HepG2 (cell line): ENCODE measurements around the gene MYADML2. TPM values are rescaled to one million over a fixed set of nuclear protein-coding genes. Genes with fewer than 3 reads are reported as not detected.
A peak's percentile ranks its signal among the peaks of the same experiment; 100 is the strongest.

Experiments used
- CAMTA2 ChIP-seq: sonication (generic); formaldehyde crosslinking; IDR thresholded peaks from 2 replicates; pipeline ENCODE4 v1.4.0; 2020; ENCODE audit warnings: mild to moderate bottlenecking, missing genetic modification reagents, borderline replicate concordance
- ELF4 ChIP-seq: sonication (generic); formaldehyde crosslinking; IDR thresholded peaks from 2 replicates; pipeline ENCODE4 v1.5.0; 2020; ENCODE audit warnings: missing genetic modification reagents, mild to moderate bottlenecking, moderate library complexity, borderline replicate concordance
- HOXA9 ChIP-seq: sonication (generic); formaldehyde crosslinking; IDR thresholded peaks from 2 replicates; pipeline ENCODE4 v1.8.1; 2022; ENCODE audit warnings: missing genetic modification reagents, mild to moderate bottlenecking, moderate library complexity, borderline replicate concordance
- MED13 ChIP-seq: sonication (generic); formaldehyde crosslinking; IDR thresholded peaks from 2 replicates; pipeline ENCODE4 v1.5.0; 2020; ENCODE audit warnings: missing genetic modification reagents
- NCOA1 ChIP-seq: sonication (generic); formaldehyde crosslinking; IDR thresholded peaks from 2 replicates; pipeline ENCODE4 v1.9.0; 2021; ENCODE audit warnings: missing genetic modification reagents
- NCOA5 ChIP-seq: sonication (generic); formaldehyde crosslinking; IDR thresholded peaks from 2 replicates; pipeline ENCODE4 v1.4.0; 2020; ENCODE audit warnings: missing genetic modification reagents
- NFYC ChIP-seq: IDR thresholded peaks from 2 replicates; pipeline ENCODE4 v1.6.1; 2016; ENCODE audit warnings: missing genetic modification reagents, missing compliant biosample characterization
- PRDM15 ChIP-seq: sonication (generic); formaldehyde crosslinking; IDR thresholded peaks from 2 replicates; pipeline ENCODE4 v1.4.0; 2020; ENCODE audit warnings: missing genetic modification reagents
- RARG ChIP-seq: sonication (generic); formaldehyde crosslinking; IDR thresholded peaks from 2 replicates; pipeline ENCODE4 v1.4.0; 2020; ENCODE audit warnings: low read depth, mild to moderate bottlenecking, missing genetic modification reagents
- SMAD9 ChIP-seq: sonication (generic); formaldehyde crosslinking; IDR thresholded peaks from 2 replicates; pipeline ENCODE4 v1.5.1; 2020; ENCODE audit warnings: mild to moderate bottlenecking, missing genetic modification reagents
- TAF1 ChIP-seq: sonication (generic); formaldehyde crosslinking; IDR thresholded peaks from 2 replicates; pipeline ENCODE4 v1.4.0; 2020; ENCODE audit warnings: missing genetic modification reagents
- TOPORS ChIP-seq: sonication (generic); formaldehyde crosslinking; IDR thresholded peaks from 2 replicates; pipeline ENCODE4 v1.8.0; 2023; ENCODE audit warnings: mild to moderate bottlenecking, missing genetic modification reagents
- ZBTB10 ChIP-seq: sonication (generic); formaldehyde crosslinking; IDR thresholded peaks from 2 replicates; pipeline ENCODE4 v1.4.0; 2020; ENCODE audit warnings: missing genetic modification reagents, borderline replicate concordance
- ZBTB20 ChIP-seq: sonication (generic); formaldehyde crosslinking; IDR thresholded peaks from 2 replicates; pipeline ENCODE4 v1.8.1; 2023; ENCODE audit warnings: missing genetic modification reagents, low read depth, mild to moderate bottlenecking, borderline replicate concordance
- ZFP36 ChIP-seq: fragments of 150-350 bp; IDR thresholded peaks from 2 replicates; pipeline ENCODE4 v1.6.1; 2018; ENCODE audit warnings: borderline replicate concordance, low read length, low read depth; ENCODE audit not compliant: partially characterized antibody
- ZNF296 ChIP-seq: sonication (generic); formaldehyde crosslinking; conservative IDR thresholded peaks from 2 replicates; pipeline ENCODE4 v1.5.0; 2020; ENCODE audit warnings: mild to moderate bottlenecking, missing genetic modification reagents
- ZNF432 ChIP-seq: sonication (generic); formaldehyde crosslinking; IDR thresholded peaks from 2 replicates; pipeline ENCODE4 v1.5.0; 2020; ENCODE audit warnings: missing genetic modification reagents, mild to moderate bottlenecking, borderline replicate concordance
- ZNF503 ChIP-seq: sonication (generic); formaldehyde crosslinking; IDR thresholded peaks from 2 replicates; pipeline ENCODE4 v1.4.0; 2020; ENCODE audit warnings: missing genetic modification reagents
- ZNF576 ChIP-seq: sonication (generic); formaldehyde crosslinking; IDR thresholded peaks from 2 replicates; pipeline ENCODE4 v1.4.0; 2020; ENCODE audit warnings: mild to moderate bottlenecking, missing genetic modification reagents
- ZNF839 ChIP-seq: sonication (generic); formaldehyde crosslinking; IDR thresholded peaks from 2 replicates; pipeline ENCODE4 v1.4.0; 2020; ENCODE audit warnings: missing genetic modification reagents, mild to moderate bottlenecking, borderline replicate concordance
- polyA plus RNA-seq, 8 experiments: library from polyadenylated mRNA; depleted of rRNA in 3 of 8; stranded (reverse) in 7 of 8; unstranded in 1 of 8; fragments of >200 nt; fragmentation: Illumina TruSeq in 4 of 8; extraction: Trizol in 4 of 8; gene quantifications; 2 replicates each; pipeline versions ENCODE4 v1.2.1 to v1.2.3, GENCODE V29; 2011 to 2016; ENCODE audit warnings: low read depth in 4 of 8, missing spikeins in 1 of 8, mixed read lengths in 1 of 8; ENCODE audit not compliant: insufficient read depth in 1 of 8
- total RNA-seq, 5 experiments: library from RNA; depleted of rRNA; stranded (reverse); fragments of >200 nt; fragmentation: Illumina TruSeq; extraction: Trizol; gene quantifications; 2 replicates each; pipeline ENCODE4 v1.2.3, GENCODE V29; 2016; ENCODE audit warnings: low read depth in 1 of 5

Gene MYADML2
- total and polyA plus RNA-seq, 2 of the 13 experiments (the other 11 are each of a cell fraction or from before 2014, with no cell fraction given): not detected

- TF ChIP-seq ZNF576 (CRISPR knock-in tag) (peak; percentile 89), TOPORS (CRISPR knock-in tag) (peak; percentile 84; the same call in 1 of the 2 replicates), ZBTB10 (peak; percentile 83), ZFP36 (no peak), HOXA9 (CRISPR knock-in tag) (peak; percentile 85; the same call in 1 of the 2 replicates), ZNF296 (CRISPR knock-in tag) (peak; percentile 99), ELF4 (CRISPR knock-in tag) (no peak), TAF1 (CRISPR knock-in tag) (peak; percentile 90; the same call in 1 of the 2 replicates), RARG (CRISPR knock-in tag) (no peak; the same call in 1 of the 2 replicates), NFYC (CRISPR knock-in tag) (peak; percentile 53), ZNF503 (CRISPR knock-in tag) (peak; percentile 88), NCOA1 (CRISPR knock-in tag) (no peak), ZNF839 (CRISPR knock-in tag) (no peak; the same call in 1 of the 2 replicates), ZNF432 (CRISPR knock-in tag) (no peak), CAMTA2 (CRISPR knock-in tag) (no peak), MED13 (CRISPR knock-in tag) (peak; percentile 87; the same call in 1 of the 2 replicates), PRDM15 (CRISPR knock-in tag) (no peak), SMAD9 (CRISPR knock-in tag) (0 out of 2 replicates have a peak, but pooled peaks have one; percentile 25), NCOA5 (CRISPR knock-in tag) (no peak), ZBTB20 (CRISPR knock-in tag) (peak; percentile 58; the same call in 1 of the 2 replicates)
Measured at GRCh38 chr17:81966343-81967243, 19.6 kb upstream of the MYADML2 start (continued).
